Limb (tissue), 2 donors: ENCODE data around the gene SNTA1.
"Not testable (repeated sequence)": the region's sequence is repeated elsewhere in the genome, so short reads cannot be mapped to it uniquely, and the experiment has no call there.

Source experiments
- DNase-seq, 2 donors: peaks; one replicate each; pipeline ENCODE4 v3.0.0-alpha.2; 2016; ENCODE audit errors: extremely low spot score in 2 of 2

The SNTA1 gene

GRCh38 chr20:33431797-33432381 is 11.7 kb downstream of the SNTA1 start:
- no peak for DNase-seq

GRCh38 chr20:33423875-33424274 is 19.7 kb downstream of the SNTA1 start:
- not testable (repeated sequence) for DNase-seq

- peak in 1 of 2 donors; percentile 42 for DNase-seq
Measured at GRCh38 chr20:33423141-33423834, 20.3 kb downstream of the SNTA1 start.

GRCh38 chr20:33419140-33419974 is 24.2 kb downstream of the SNTA1 start:
- DNase-seq = no peak

- no peak for DNase-seq
Measured at GRCh38 chr20:33418033-33418432, 25.5 kb downstream of the SNTA1 start.

GRCh38 chr20:33415948-33416347 is 27.6 kb downstream of the SNTA1 start:
- DNase-seq = no peak

- DNase-seq = no peak
Measured at GRCh38 chr20:33412484-33412838, 31.1 kb downstream of the SNTA1 start.

- DNase-seq = no peak
Measured at GRCh38 chr20:33411711-33412483, 31.7 kb downstream of the SNTA1 start.

- no peak for DNase-seq
Measured at GRCh38 chr20:33411242-33411641, 32.3 kb downstream of the SNTA1 start.

GRCh38 chr20:33410081-33410742 is 33.4 kb downstream of the SNTA1 start:
- no peak for DNase-seq

GRCh38 chr20:33408716-33409654 is 34.6 kb downstream of the SNTA1 start:
- no peak for DNase-seq

- DNase-seq = no peak
Measured at GRCh38 chr20:33408313-33408712, 35.2 kb downstream of the SNTA1 start.

- no peak for DNase-seq
Measured at GRCh38 chr20:33407796-33408195, 35.8 kb downstream of the SNTA1 start.

GRCh38 chr20:33407251-33407650 is 36.3 kb downstream of the SNTA1 start:
- DNase-seq = no peak

GRCh38 chr20:33404281-33404680 is 39.3 kb downstream of the SNTA1 start:
- no peak for DNase-seq

- no peak for DNase-seq
Measured at GRCh38 chr20:33401921-33402369, 41.6 kb downstream of the SNTA1 start.

GRCh38 chr20:33401184-33401920 is 42.2 kb downstream of the SNTA1 start, which contains the start of gene CDK5RAP1:
CDK5RAP1 (minus strand) TSS chr20:33401519; CDS start chr20:33397064, 4,455 bp downstream.
- DNase-seq = peak; percentile 86 to 90

- no peak for DNase-seq
Measured at GRCh38 chr20:33400812-33401183, 42.8 kb downstream of the SNTA1 start.

GRCh38 chr20:33399924-33400323 is 43.6 kb downstream of the SNTA1 start:
- DNase-seq = no peak
